Heart left ventricle (tissue), 16 donors: ENCODE measurements around the gene RABL6. TPM values are rescaled to one million over a fixed set of nuclear protein-coding genes. Genes with fewer than 3 reads are reported as not detected.

Experiments
- ATAC-seq, 4 donors: fragments of 200-7000 bp; cut with Tn5 transposase; one replicate each; pipeline ENCODE4 v1.9.1; 2020 to 2022; ENCODE audit warnings: moderate library complexity in 4 of 4, mild to moderate bottlenecking in 3 of 4, moderate number of reproducible peaks in 1 of 4
- DNase-seq, 5 donors: peaks; one replicate each; pipeline ENCODE4 v3.0.0-alpha.2; 2020
- H3K27ac ChIP-seq, 12 donors: fragments of 200-600 bp; sonication (generic) in 4 of 12; one replicate each; pipeline versions ENCODE4 v1.5.0 to v1.8.0; 2016 to 2022; ENCODE audit warnings: mild to moderate bottlenecking in 2 of 12
- H3K27me3 ChIP-seq, 9 donors: fragments of 200-600 bp; sonication (generic) in 2 of 9; one replicate each; pipeline versions ENCODE4 v1.5.1 to v1.8.0; 2016 to 2022; ENCODE audit warnings: mild to moderate bottlenecking in 3 of 9
- H3K36me3 ChIP-seq, 9 donors: fragments of 200-600 bp; sonication (generic) in 2 of 9; one replicate each; pipeline versions ENCODE4 v1.5.0 to v1.8.0; 2018 to 2022; ENCODE audit warnings: mild to moderate bottlenecking in 2 of 9
- H3K4me1 ChIP-seq, 12 donors: fragments of 200-600 bp; sonication (generic) in 4 of 12; one replicate each; pipeline versions ENCODE4 v1.5.0 to v1.8.0; 2016 to 2022; ENCODE audit warnings: mild to moderate bottlenecking in 3 of 12
- H3K4me3 ChIP-seq, 12 donors: fragments of 200-600 bp; sonication (generic) in 4 of 12; one replicate each; pipeline versions ENCODE4 v1.5.0 to v1.8.0; 2017 to 2022; ENCODE audit warnings: mild to moderate bottlenecking in 9 of 12, moderate library complexity in 4 of 12
- H3K9me3 ChIP-seq, 12 donors: fragments of 200-600 bp; sonication (generic) in 4 of 12; one replicate each; pipeline versions ENCODE4 v1.5.0 to v1.8.0; 2016 to 2022; ENCODE audit warnings: mild to moderate bottlenecking in 1 of 12
- CTCF ChIP-seq, 12 donors: fragments of 200-600 bp; sonication (generic) in 4 of 12; IDR thresholded peaks; one replicate each; pipeline versions ENCODE4 v1.5.0 to v1.8.0; 2018 to 2022; ENCODE audit warnings: antibody characterized with exemption in 12 of 12, mild to moderate bottlenecking in 5 of 12
- POLR2A ChIP-seq, 2 donors: fragments of 450-650 bp; IDR thresholded peaks; one replicate each; pipeline ENCODE4 v1.6.1; 2017; ENCODE audit warnings: antibody characterized with exemption in 2 of 2, mild to moderate bottlenecking in 2 of 2, moderate library complexity in 2 of 2
- WGBS, 4 donors: extraction: QIAGEN DNeasy Blood & Tissue Kit in 2 of 4; methylation state at CpG; one replicate each; pipeline versions ENCODE4 v1.1.5 to v1.1.7; 2013 to 2018; 5-methylcytosine and 5-hydroxymethylcytosine counted together
- intact Hi-C, 10 donors: fragments of 100-400 bp; cut with DNase I; formaldehyde crosslinking; loops; one replicate each; pipeline versions ENCODE4 v1.11.1 to v1.14.2; 2022
- polyA plus RNA-seq, 2 donors: library from polyadenylated mRNA; stranded (reverse); fragments of 200-250 nt; gene quantifications; one replicate each; pipeline ENCODE4 v1.2.3, GENCODE V29; 2013
- total RNA-seq, 9 donors: library from RNA; depleted of rRNA in 2 of 9; stranded (reverse); fragments of >200 nt in 2 of 9; fragmentation: NEBNext Ultra II Directional in 3 of 9; extraction: Animal tissue kit (Norgen Biotek cat#: 25700) in 3 of 9; gene quantifications; one replicate each; pipeline versions ENCODE4 v1.1.0 to v1.2.4, GENCODE V29; 2016 to 2023
- donor health status: ischemic (EF 13 %, LVEDD 7.1; RV severe dilation, severe dysfunction).
- donor health status: healthy with polysubstance abuse.
- donor health status: DM: no; HTN: yes; CAD: no.
- donor health status: DM: no; HTN: no; CAD: no.
- donor health status: ischemic (EF 25% LVEDD 6.9; RV normal size, moderate dysfunction).
- donor health status: ischemic (EF 25% LVEDD 5.7; RV mildly dilated, moderate dysfunction).
- donor health status: healthy.
- donor health status: DM: yes; HTN: yes; CAD: no.
- donor health status: ischemic (EF 35%, LVEDD 5.7; RV mildly dilated, moderate dysfunction).
- donor health status: nonischemic (EF 11% LVEDD 7.7; RV severe dilation, severe dysfunction).
- donor health status: DM: yes; HTN: yes; CAD: no.
- donor health status: PGD.
- donor health status: ischemic (EF 29% LVEDD 5.4; RV normal size, mild dysfunction).
- donor health status: nonischemic (EF 23%, LVEDD 6.1; RV moderate dilation, normal function).

Gene RABL6
- total and polyA plus RNA-seq, 11 donors, result 59.4 to 90.8 (median 71.6) TPM

GRCh38 chr9:136862849-136863622, 55.3 kb downstream of the RABL6 start:
- TF ChIP-seq CTCF (IDR thresholded peaks at IDR 0.05) (no peak), POLR2A (IDR thresholded peaks at IDR 0.05) (no peak)
- H3K27me3 ChIP-seq, result no peaks in the 10 kb centered on the region
- H3K9me3 ChIP-seq, result no peaks in the 10 kb centered on the region
- intact Hi-C loops, result loop anchor here in 2 of 10 donors (10.0 kb wide), 1 partner anchor 62 kb away; no protein-coding TSS in a partner anchor
- DNase-seq (peak in 2 of 5 donors; percentile 8 to 24), ATAC-seq (no peak)
- 91 to 93% (median 91%) methylated on average over 30 to 31 of the region's 31 CpGs for WGBS, 4 donors
- H3K4me1 ChIP-seq, result peaks cover 0 to 46% (median 26%) of the 10 kb centered on the region in 12 donors
- no peak overlapping the region for H3K27ac ChIP-seq
- H3K4me3 ChIP-seq, result no peak overlapping the region
- peaks cover 0 to 47% (median 36%) of the 10 kb centered on the region in 9 donors for H3K36me3 ChIP-seq

GRCh38 chr9:136863623-136864273, 56.0 kb downstream of the RABL6 start:
- intact Hi-C loops, result loop anchor here in 2 of 10 donors (10.0 kb wide), 1 partner anchor 61 kb away; no protein-coding TSS in a partner anchor
- peaks cover 0 to 47% (median 36%) of the 10 kb centered on the region in 9 donors for H3K36me3 ChIP-seq
- WGBS, 4 donors, result 78 to 87% (median 84%) methylated on average over 12 of the region's 12 CpGs
- H3K4me3 ChIP-seq, result no peak overlapping the region
- DNase-seq (peak in 2 of 5 donors; percentile 6 to 17), ATAC-seq (no peak)
- H3K27ac ChIP-seq, result no peak overlapping the region
- H3K9me3 ChIP-seq, result no peaks in the 10 kb centered on the region
- no peaks in the 10 kb centered on the region for H3K27me3 ChIP-seq
- H3K4me1 ChIP-seq, result peaks cover 0 to 40% (median 25%) of the 10 kb centered on the region in 12 donors
- no peak for TF ChIP-seq POLR2A (IDR thresholded peaks at IDR 0.05)
- TF ChIP-seq CTCF (IDR thresholded peaks at IDR 0.05), result no peak

DNA sequence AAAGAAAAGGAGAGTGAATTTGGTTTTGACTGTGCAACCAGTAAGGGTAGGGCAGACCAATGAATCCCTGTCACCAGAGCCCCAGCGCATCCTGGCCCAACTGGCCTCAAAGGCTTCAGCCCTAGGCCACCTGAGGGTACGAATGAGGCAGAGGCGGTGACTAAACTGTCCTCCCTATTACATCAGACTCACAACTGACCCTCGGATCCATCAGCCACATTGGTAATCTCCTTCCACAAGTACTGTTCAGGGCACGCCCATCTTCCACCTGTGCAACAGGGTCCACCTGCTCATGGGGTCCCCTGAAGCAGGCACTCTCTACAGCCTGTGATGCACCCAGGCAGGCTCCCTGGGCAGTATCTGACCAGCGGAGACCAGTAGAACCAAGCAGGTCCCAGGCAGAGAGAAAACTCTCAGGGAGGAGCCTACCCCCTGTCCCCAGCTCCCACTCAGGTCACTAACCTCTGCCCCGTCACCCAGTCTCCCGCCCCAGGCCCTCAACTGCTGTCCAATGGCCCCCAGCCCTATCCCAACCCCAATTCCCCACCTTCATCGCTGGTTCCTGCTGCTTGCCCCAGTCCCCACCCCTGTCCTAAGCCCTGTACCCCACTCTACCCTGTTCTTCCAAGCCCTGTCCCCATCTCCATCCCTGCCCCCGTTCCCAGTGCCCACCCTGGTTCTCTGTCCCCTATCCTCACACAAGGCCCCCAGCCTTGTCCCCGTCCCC, 57.5 kb downstream of the RABL6 start:
- WGBS, 4 donors, result 61 to 64% (median 62%) methylated on average over 11 of the region's 11 CpGs
- Histone ChIP-seq H3K27ac (peak overlapping the region in 7 of 12 donors; percentile 13 to 96 (median 92)), H3K9me3 (no peaks in the 10 kb centered on the region), H3K4me3 (peak overlapping the region; percentile 41 to 97 (median 82)), H3K4me1 (peaks cover 0 to 27% (median 19%) of the 10 kb centered on the region in 12 donors), H3K27me3 (no peaks in the 10 kb centered on the region), H3K36me3 (peaks cover 0 to 45% (median 36%) of the 10 kb centered on the region in 9 donors)
- TF ChIP-seq POLR2A (IDR thresholded peaks at IDR 0.05), result no peak
- TF ChIP-seq CTCF (IDR thresholded peaks at IDR 0.05), result no peak
- DNase-seq (peak in 1 of 5 donors; percentile 4), ATAC-seq (no peak)
- intact Hi-C loops, result loop anchor here in 4 of 10 donors (5.0 to 10.0 kb wide), 2 partner anchors 60 to 77 kb away; partner anchors contain the start of gene FBXW5 (in 3 of the 4)
